GM03348 (cell line): ENCODE results near the gene IFNG-AS1.

ENCODE experiments used
- DNase-seq: peaks from one replicate; pipeline ENCODE4 v3.0.0; 2012; ENCODE audit warnings: low spot score

Gene IFNG-AS1

GRCh38 chr12:67989184-67989920, at the start of gene IFNG-AS1:
Gene IFNG-AS1 (plus strand): TSS chr12:67989447.
- DNase-seq = no peak

- DNase-seq = no peak
Measured at GRCh38 chr12:67939611-67940010, 49.6 kb upstream of the IFNG-AS1 start.

GRCh38 chr12:67940780-67941243, 48.4 kb upstream of the IFNG-AS1 start:
- DNase-seq = peak; percentile 55

- no peak for DNase-seq
Measured at GRCh38 chr12:67942724-67943123, 46.5 kb upstream of the IFNG-AS1 start.

- peak; percentile 73 for DNase-seq
Measured at GRCh38 chr12:67943141-67943892, 45.9 kb upstream of the IFNG-AS1 start.

GRCh38 chr12:67944093-67944492, 45.2 kb upstream of the IFNG-AS1 start:
- no peak for DNase-seq

GRCh38 chr12:67952787-67953186, 36.5 kb upstream of the IFNG-AS1 start:
- no peak for DNase-seq

- DNase-seq = no peak
Measured at GRCh38 chr12:67957383-67957782, 31.9 kb upstream of the IFNG-AS1 start.

- no peak for DNase-seq
Measured at GRCh38 chr12:67958187-67958586, 31.1 kb upstream of the IFNG-AS1 start.

GRCh38 chr12:67964456-67964855, 24.8 kb upstream of the IFNG-AS1 start:
- no peak for DNase-seq

GRCh38 chr12:67966560-67966959, 22.7 kb upstream of the IFNG-AS1 start:
- DNase-seq = no peak

GRCh38 chr12:67968321-67968720, 20.9 kb upstream of the IFNG-AS1 start:
- no peak for DNase-seq

- DNase-seq = no peak
Measured at GRCh38 chr12:67968725-67969124, 20.5 kb upstream of the IFNG-AS1 start.

GRCh38 chr12:67969134-67969802, 20.0 kb upstream of the IFNG-AS1 start:
- peak; percentile 31 for DNase-seq

- no peak for DNase-seq
Measured at GRCh38 chr12:67977668-67978067, 11.6 kb upstream of the IFNG-AS1 start.

GRCh38 chr12:67980391-67980790, 8.9 kb upstream of the IFNG-AS1 start:
- DNase-seq = no peak

- peak; percentile 73 for DNase-seq
Measured at GRCh38 chr12:67981287-67982162, 7.7 kb upstream of the IFNG-AS1 start.

- DNase-seq = peak; percentile 21
Measured at GRCh38 chr12:67982164-67982563, 7.1 kb upstream of the IFNG-AS1 start.

GRCh38 chr12:67986632-67987031, 2.6 kb upstream of the IFNG-AS1 start:
- no peak for DNase-seq

GRCh38 chr12:67988601-67989021, 636 bp upstream of the IFNG-AS1 start:
- DNase-seq = no peak

GRCh38 chr12:67991158-67991557, 1.9 kb downstream of the IFNG-AS1 start:
- DNase-seq = no peak

- no peak for DNase-seq
Measured at GRCh38 chr12:67993143-67993542, 3.9 kb downstream of the IFNG-AS1 start.
